T-helper 17 cell (primary cell): ENCODE data around the gene TMEM266. TPM values are rescaled to one million over a fixed set of nuclear protein-coding genes. Genes with fewer than 3 reads are reported as not detected.

ENCODE experiments used
- ATAC-seq: fragments of 150-1000 bp; cut with Tn5 transposase; 2 replicates; pipeline ENCODE4 v1.10.0; 2021; ENCODE audit warnings: mild to moderate bottlenecking, moderate library complexity
- DNase-seq, 3 donors: peaks; one replicate each; pipeline versions ENCODE4 v3.0.0 to v3.0.0-alpha.2; 2020 to 2021
- H3K9me3 ChIP-seq: one replicate; pipeline ENCODE4 v1.7.0; 2013; ENCODE audit warnings: low read length, mild to moderate bottlenecking; ENCODE audit not compliant: control insufficient read depth, poor library complexity, severe bottlenecking
- H3K27ac Mint-ChIP-seq: one replicate; pipeline ENCODE4 v1.8.0; 2022; ENCODE audit warnings: mild to moderate bottlenecking, moderate library complexity, mixed read lengths
- H3K27me3 Mint-ChIP-seq: one replicate; pipeline ENCODE4 v1.8.0; 2022; ENCODE audit warnings: mixed read lengths
- H3K36me3 Mint-ChIP-seq: one replicate; pipeline ENCODE4 v1.8.0; 2022; ENCODE audit warnings: low read depth, mixed read lengths
- H3K4me1 Mint-ChIP-seq: one replicate; pipeline ENCODE4 v1.8.0; 2022; ENCODE audit warnings: mild to moderate bottlenecking, mixed read lengths
- H3K4me3 Mint-ChIP-seq: one replicate; pipeline ENCODE4 v1.8.0; 2022; ENCODE audit warnings: mild to moderate bottlenecking, moderate library complexity, mixed read lengths
- total RNA-seq, 4 donors: library from RNA in 2 of 4; stranded (reverse) in 2 of 4; gene quantifications; one replicate each; pipeline ENCODE4 v1.2.3 and lab custom pipeline; 2022 to 2026

TMEM266 gene
- total RNA-seq, 2 donors from 2014 or later: not detected

DNA sequence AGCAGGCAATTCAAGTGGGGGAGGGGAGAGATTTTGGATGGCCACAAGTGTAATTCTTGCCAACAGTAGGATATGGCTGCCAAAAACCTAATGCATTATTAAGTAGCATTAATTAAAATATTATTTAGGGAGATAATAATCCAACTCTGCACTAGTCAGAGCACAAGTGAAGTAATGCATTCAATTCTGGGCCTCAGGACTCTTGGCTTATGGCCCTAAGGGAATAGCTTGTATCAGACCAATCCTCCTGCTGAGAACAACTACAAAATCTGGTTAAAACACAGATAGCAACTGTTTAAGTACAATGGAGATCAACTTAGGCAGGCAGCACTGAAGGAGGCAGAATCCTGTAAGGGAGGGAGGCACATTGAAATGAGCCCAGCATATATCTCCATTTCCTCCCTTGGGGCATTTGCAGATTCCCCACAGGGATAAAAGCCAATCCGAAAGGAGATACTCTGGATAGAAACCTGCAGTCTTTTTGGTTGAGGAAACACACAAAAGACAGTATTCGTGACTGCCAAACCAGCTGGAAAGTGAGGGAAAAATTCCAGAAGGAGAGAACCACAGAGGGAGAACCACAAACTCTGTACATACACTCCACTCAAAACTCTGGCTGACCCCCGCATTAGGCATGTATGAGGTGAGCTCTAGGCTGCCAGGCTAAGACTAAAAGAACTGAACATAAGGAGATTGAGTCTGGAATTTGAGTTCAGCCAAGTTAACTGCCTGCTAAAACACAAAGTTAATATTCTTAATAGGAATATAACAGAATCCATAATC is 194.1 kb downstream of the TMEM266 start:
- Mint-ChIP-seq H3K27ac (no peak overlapping the region), H3K36me3 (no peaks in the 10 kb centered on the region)

More for the DNA sequence above, 194.1 kb downstream of the TMEM266 start:
- H3K27me3 Mint-ChIP-seq: no peaks in the 10 kb centered on the region
- ATAC-seq (no peak), DNase-seq (no peak)
- H3K4me3 Mint-ChIP-seq: no peak overlapping the region
- no peaks in the 10 kb centered on the region for H3K9me3 ChIP-seq
- H3K4me1 Mint-ChIP-seq: no peaks in the 10 kb centered on the region

Other genes with a start within 250 kb of the TMEM266 start
- gene UBE2Q2, start 216.5 kb upstream of the TMEM266 start, total RNA-seq: 10 to 100 TPM; 40.0 to 40.1 TPM
- gene FBXO22, start 156.1 kb upstream of the TMEM266 start, total RNA-seq: 1 to 10 TPM; 7.1 to 9.0 TPM
- not detected for gene NRG4, start 47.6 kb upstream of the TMEM266 start, total RNA-seq